SK-N-SH (cell line): ENCODE data around the gene RNU7-1.

ENCODE experiments used
- CHD2 ChIP-seq: fragments of 150-350 bp; IDR thresholded peaks from 2 replicates; pipeline ENCODE4 v1.6.1; 2018; ENCODE audit warnings: low read length; ENCODE audit not compliant: partially characterized antibody
- CTCF ChIP-seq: fragments of 200-600 bp; sonication (generic); IDR thresholded peaks from 2 replicates; pipeline ENCODE4 v1.6.1; 2017; ENCODE audit warnings: antibody characterized with exemption, mild to moderate bottlenecking, moderate library complexity
- EP300 ChIP-seq, 2 experiments: IDR thresholded peaks; 2 replicates each; pipeline versions ENCODE4 v1.4.0 to v1.6.1; 2012; ENCODE audit warnings: borderline replicate concordance in 1 of 2, low read depth in 1 of 2, low read length in 1 of 2
- FOXJ3 ChIP-seq: sonication (generic); formaldehyde crosslinking; IDR thresholded peaks from 2 replicates; pipeline ENCODE4 v1.5.1; 2020; ENCODE audit warnings: mild to moderate bottlenecking, missing genetic modification reagents
- FOXM1 ChIP-seq: IDR thresholded peaks from 2 replicates; pipeline ENCODE4 v1.4.0; 2012; ENCODE audit warnings: low read depth, mild to moderate bottlenecking
- GATA2 ChIP-seq: sonication (generic); formaldehyde crosslinking; IDR thresholded peaks from 2 replicates; pipeline ENCODE4 v1.5.0; 2020; ENCODE audit warnings: mild to moderate bottlenecking, missing genetic modification reagents
- NFIC ChIP-seq: IDR thresholded peaks from 2 replicates; pipeline ENCODE4 v1.4.0; 2012; ENCODE audit warnings: borderline replicate concordance
- POLR2AphosphoS5 ChIP-seq: IDR thresholded peaks from 2 replicates; pipeline ENCODE4 v1.6.1; 2012; ENCODE audit warnings: low read depth, low read length
- RAD21 ChIP-seq: IDR thresholded peaks from 2 replicates; pipeline ENCODE4 v1.6.1; 2012; ENCODE audit warnings: mild to moderate bottlenecking, low read length
- REST ChIP-seq: IDR thresholded peaks from 2 replicates; pipeline ENCODE4 v1.6.1; 2012; ENCODE audit warnings: mild to moderate bottlenecking, low read depth, low read length, moderate library complexity
- RFX5 ChIP-seq: IDR thresholded peaks from 2 replicates; pipeline ENCODE4 v1.6.1; 2012; ENCODE audit warnings: mild to moderate bottlenecking, improper control_type of control experiment, low read length
- TCF12 ChIP-seq: IDR thresholded peaks from 2 replicates; pipeline ENCODE4 v1.4.0; 2012
- TF ChIP-seq, protein P1 (sequence below): fragments of 150-350 bp; IDR thresholded peaks from 2 replicates; pipeline ENCODE4 v1.6.1; 2017; ENCODE audit warnings: antibody characterized with exemption, low read length, low read depth, borderline replicate concordance
- TF ChIP-seq, protein P2 (sequence below): IDR thresholded peaks from 2 replicates; pipeline ENCODE4 v1.4.0; 2012; ENCODE audit warnings: low read depth

GRCh38 chr12:6899427-6899826 is 44.2 kb upstream of the RNU7-1 start:
- no peak for TF ChIP-seq TCF12
- no peak for TF ChIP-seq CTCF
- no peak for TF ChIP-seq RAD21
- TF ChIP-seq POLR2AphosphoS5, result no peak
- TF ChIP-seq FOXM1, result no peak
- no peak for TF ChIP-seq CHD2
- TF ChIP-seq REST, result no peak
- TF ChIP-seq FOXJ3, result no peak
- TF ChIP-seq RFX5, result no peak
- TF ChIP-seq GATA2 (CRISPR knock-in tag), result no peak
- TF ChIP-seq, protein P1, sequence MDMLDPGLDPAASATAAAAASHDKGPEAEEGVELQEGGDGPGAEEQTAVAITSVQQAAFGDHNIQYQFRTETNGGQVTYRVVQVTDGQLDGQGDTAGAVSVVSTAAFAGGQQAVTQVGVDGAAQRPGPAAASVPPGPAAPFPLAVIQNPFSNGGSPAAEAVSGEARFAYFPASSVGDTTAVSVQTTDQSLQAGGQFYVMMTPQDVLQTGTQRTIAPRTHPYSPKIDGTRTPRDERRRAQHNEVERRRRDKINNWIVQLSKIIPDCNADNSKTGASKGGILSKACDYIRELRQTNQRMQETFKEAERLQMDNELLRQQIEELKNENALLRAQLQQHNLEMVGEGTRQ, result no peak
- no peak for TF ChIP-seq NFIC
- TF ChIP-seq, protein P2, sequence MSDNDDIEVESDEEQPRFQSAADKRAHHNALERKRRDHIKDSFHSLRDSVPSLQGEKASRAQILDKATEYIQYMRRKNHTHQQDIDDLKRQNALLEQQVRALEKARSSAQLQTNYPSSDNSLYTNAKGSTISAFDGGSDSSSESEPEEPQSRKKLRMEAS, result no peak
- TF ChIP-seq EP300 (IDR thresholded peaks at IDR 0.05; ENCODE audit: borderline replicate concordance in 1 of 2, low read depth in 1 of 2, low read length in 1 of 2), result no peak
